Endodermal cell (in vitro differentiated cells): ENCODE results near the gene ATP1B2. TPM values are rescaled to one million over a fixed set of nuclear protein-coding genes. Genes with fewer than 3 reads are reported as not detected.
A peak's percentile ranks its signal among the peaks of the same experiment; 100 is the strongest.

Source experiments
- DNase-seq: peaks from one replicate; pipeline ENCODE4 v3.0.0-alpha.2; 2017
- H3K27ac ChIP-seq: 2 replicates; pipeline ENCODE4 v1.5.1; 2013; ENCODE audit warnings: mild to moderate bottlenecking, low read depth, low read length, moderate library complexity
- H3K27me3 ChIP-seq: 2 replicates; pipeline ENCODE4 v1.6.1; 2013; ENCODE audit warnings: mild to moderate bottlenecking, low read length, moderate library complexity; ENCODE audit not compliant: insufficient read depth, control insufficient read depth, poor library complexity, severe bottlenecking
- H3K36me3 ChIP-seq: 2 replicates; pipeline ENCODE4 v1.7.0; 2013; ENCODE audit warnings: mild to moderate bottlenecking, low read length, moderate library complexity; ENCODE audit not compliant: control insufficient read depth, insufficient read depth
- H3K4me1 ChIP-seq: one replicate; pipeline ENCODE4 v1.7.0; 2013; ENCODE audit warnings: low read length; ENCODE audit not compliant: control insufficient read depth, insufficient read depth
- H3K4me3 ChIP-seq: 2 replicates; pipeline ENCODE4 v1.5.1; 2013; ENCODE audit warnings: mild to moderate bottlenecking, low read length, moderate library complexity
- H3K9ac ChIP-seq: 2 replicates; pipeline ENCODE4 v1.6.1; 2013; ENCODE audit warnings: mild to moderate bottlenecking, low read length, moderate library complexity; ENCODE audit not compliant: poor library complexity, severe bottlenecking; ENCODE audit errors: extremely low read depth
- H3K9me3 ChIP-seq: 2 replicates; pipeline ENCODE4 v1.6.1; 2013; ENCODE audit warnings: mild to moderate bottlenecking, low read length, moderate library complexity; ENCODE audit not compliant: control insufficient read depth
- H3K27ac Mint-ChIP-seq: 2 replicates; pipeline ENCODE4 v1.8.0; 2020; ENCODE audit warnings: mixed read lengths
- H3K27me3 Mint-ChIP-seq: 2 replicates; pipeline ENCODE4 v1.8.0; 2021; ENCODE audit warnings: mild to moderate bottlenecking, mixed read lengths; ENCODE audit not compliant: insufficient read depth
- H3K36me3 Mint-ChIP-seq: 2 replicates; pipeline ENCODE4 v1.8.0; 2020; ENCODE audit warnings: low read depth, mixed read lengths
- H3K4me1 Mint-ChIP-seq: 2 replicates; pipeline ENCODE4 v1.8.0; 2020; ENCODE audit warnings: mixed read lengths
- H3K4me3 Mint-ChIP-seq: 2 replicates; pipeline ENCODE4 v1.8.0; 2020; ENCODE audit warnings: mild to moderate bottlenecking, moderate library complexity, mixed read lengths
- H3K9me3 Mint-ChIP-seq: 2 replicates; pipeline ENCODE4 v1.8.0; 2020; ENCODE audit warnings: mild to moderate bottlenecking, mixed read lengths
- WGBS, 2 experiments: methylation state at CpG; one replicate each; pipeline versions ENCODE4 v1.1.5 to v1.1.7; 2013; ENCODE audit warnings: missing lambda C conversion rate in 2 of 2, mixed read lengths in 1 of 2; ENCODE audit not compliant: insufficient coverage in 1 of 2, insufficient read length in 1 of 2; 5-methylcytosine and 5-hydroxymethylcytosine counted together
- total RNA-seq, 2 donors: library from RNA; stranded (reverse); fragmentation: NEBNext Ultra II Directional in 1 of 2; extraction: Animal tissue kit (Norgen Biotek cat#: 25700) in 1 of 2; gene quantifications; 2 replicates in 1 of 2; 3 replicates in 1 of 2; pipeline ENCODE4 v1.2.1, GENCODE V29; 2021
- TF ChIP-seq, protein P1 (sequence below): fragments of 200-600 bp; sonication (generic); conservative IDR thresholded peaks from 2 replicates; pipeline ENCODE4 v1.5.0; 2021; ENCODE audit warnings: antibody characterized with exemption, mild to moderate bottlenecking

The ATP1B2 gene
- total RNA-seq, 2 donors from 2014 or later: 6.4 to 7.5 TPM

DNA sequence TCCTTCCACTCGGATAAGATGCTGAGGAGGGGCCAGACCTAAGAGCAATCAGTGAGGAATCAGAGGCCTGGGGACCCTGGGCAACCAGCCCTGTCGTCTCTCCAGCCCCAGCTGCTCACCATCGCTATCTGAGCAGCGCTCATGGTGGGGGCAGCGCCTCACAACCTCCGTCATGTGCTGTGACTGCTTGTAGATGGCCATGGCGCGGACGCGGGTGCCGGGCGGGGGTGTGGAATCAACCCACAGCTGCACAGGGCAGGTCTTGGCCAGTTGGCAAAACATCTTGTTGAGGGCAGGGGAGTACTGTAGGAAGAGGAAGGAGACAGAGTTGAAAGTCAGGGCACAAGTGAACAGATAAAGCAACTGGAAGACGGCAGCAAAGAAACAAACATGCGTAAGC, 24.2 kb downstream of the ATP1B2 start:
- Mint-ChIP-seq H3K4me1 (peaks cover 15% of the 10 kb centered on the region), H3K27ac (no peak overlapping the region), H3K36me3 (peaks cover 51% of the 10 kb centered on the region), H3K9me3 (peaks cover 4% of the 10 kb centered on the region), H3K27me3 (no peaks in the 10 kb centered on the region), H3K4me3 (no peak overlapping the region)
- Histone ChIP-seq H3K4me1 (no peaks in the 10 kb centered on the region), H3K4me3 (no peak overlapping the region), H3K27ac (no peak overlapping the region), H3K9ac (no peak overlapping the region), H3K27me3 (no peaks in the 10 kb centered on the region), H3K9me3 (peaks cover 13% of the 10 kb centered on the region), H3K36me3 (peaks cover 35% of the 10 kb centered on the region)
- 88 to 89% methylated on average over 12 to 14 of the region's 14 CpGs for WGBS, 2 experiments
- no peak for DNase-seq
- TF ChIP-seq, protein P1, sequence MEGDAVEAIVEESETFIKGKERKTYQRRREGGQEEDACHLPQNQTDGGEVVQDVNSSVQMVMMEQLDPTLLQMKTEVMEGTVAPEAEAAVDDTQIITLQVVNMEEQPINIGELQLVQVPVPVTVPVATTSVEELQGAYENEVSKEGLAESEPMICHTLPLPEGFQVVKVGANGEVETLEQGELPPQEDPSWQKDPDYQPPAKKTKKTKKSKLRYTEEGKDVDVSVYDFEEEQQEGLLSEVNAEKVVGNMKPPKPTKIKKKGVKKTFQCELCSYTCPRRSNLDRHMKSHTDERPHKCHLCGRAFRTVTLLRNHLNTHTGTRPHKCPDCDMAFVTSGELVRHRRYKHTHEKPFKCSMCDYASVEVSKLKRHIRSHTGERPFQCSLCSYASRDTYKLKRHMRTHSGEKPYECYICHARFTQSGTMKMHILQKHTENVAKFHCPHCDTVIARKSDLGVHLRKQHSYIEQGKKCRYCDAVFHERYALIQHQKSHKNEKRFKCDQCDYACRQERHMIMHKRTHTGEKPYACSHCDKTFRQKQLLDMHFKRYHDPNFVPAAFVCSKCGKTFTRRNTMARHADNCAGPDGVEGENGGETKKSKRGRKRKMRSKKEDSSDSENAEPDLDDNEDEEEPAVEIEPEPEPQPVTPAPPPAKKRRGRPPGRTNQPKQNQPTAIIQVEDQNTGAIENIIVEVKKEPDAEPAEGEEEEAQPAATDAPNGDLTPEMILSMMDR: no peak

DNA sequence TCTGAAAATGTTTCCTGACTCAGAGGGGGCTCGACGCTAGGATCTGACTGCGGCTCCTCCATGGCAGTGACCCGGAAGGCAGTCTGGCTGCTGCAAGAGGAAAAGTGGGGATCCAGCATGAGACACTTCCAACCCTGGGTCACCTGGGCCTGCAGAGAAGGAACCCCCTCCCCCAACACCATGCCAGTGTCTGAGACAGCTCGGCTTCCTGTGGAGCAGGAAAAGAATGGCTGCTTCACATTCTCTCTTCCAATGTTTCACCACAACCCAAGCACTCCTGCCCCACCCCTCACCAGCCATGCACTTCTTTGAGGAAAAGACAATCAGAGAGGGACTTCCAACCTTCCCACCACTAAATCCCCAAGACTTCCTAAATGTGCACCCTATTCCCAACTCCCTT, 25.8 kb downstream of the ATP1B2 start:
- peaks cover 13% of the 10 kb centered on the region for H3K9me3 ChIP-seq
- peak overlapping the region; percentile 64 for H3K27ac Mint-ChIP-seq
- WGBS, 2 experiments: 70 to 87% methylated on average over 4 to 5 of the region's 5 CpGs
- H3K4me1 Mint-ChIP-seq: peaks cover 15% of the 10 kb centered on the region
- no peaks in the 10 kb centered on the region for H3K27me3 Mint-ChIP-seq
- TF ChIP-seq, protein P1: no peak
- H3K4me3 Mint-ChIP-seq: peak overlapping the region; percentile 39
- no peak overlapping the region for H3K4me3 ChIP-seq
- no peaks in the 10 kb centered on the region for H3K4me1 ChIP-seq
- peaks cover 41% of the 10 kb centered on the region for H3K36me3 Mint-ChIP-seq
- no peaks in the 10 kb centered on the region for H3K27me3 ChIP-seq
- peaks cover 4% of the 10 kb centered on the region for H3K9me3 Mint-ChIP-seq
- no peak overlapping the region for H3K27ac ChIP-seq
- no peak overlapping the region for H3K9ac ChIP-seq
- peaks cover 29% of the 10 kb centered on the region for H3K36me3 ChIP-seq
- peak; percentile 82 for DNase-seq

DNA sequence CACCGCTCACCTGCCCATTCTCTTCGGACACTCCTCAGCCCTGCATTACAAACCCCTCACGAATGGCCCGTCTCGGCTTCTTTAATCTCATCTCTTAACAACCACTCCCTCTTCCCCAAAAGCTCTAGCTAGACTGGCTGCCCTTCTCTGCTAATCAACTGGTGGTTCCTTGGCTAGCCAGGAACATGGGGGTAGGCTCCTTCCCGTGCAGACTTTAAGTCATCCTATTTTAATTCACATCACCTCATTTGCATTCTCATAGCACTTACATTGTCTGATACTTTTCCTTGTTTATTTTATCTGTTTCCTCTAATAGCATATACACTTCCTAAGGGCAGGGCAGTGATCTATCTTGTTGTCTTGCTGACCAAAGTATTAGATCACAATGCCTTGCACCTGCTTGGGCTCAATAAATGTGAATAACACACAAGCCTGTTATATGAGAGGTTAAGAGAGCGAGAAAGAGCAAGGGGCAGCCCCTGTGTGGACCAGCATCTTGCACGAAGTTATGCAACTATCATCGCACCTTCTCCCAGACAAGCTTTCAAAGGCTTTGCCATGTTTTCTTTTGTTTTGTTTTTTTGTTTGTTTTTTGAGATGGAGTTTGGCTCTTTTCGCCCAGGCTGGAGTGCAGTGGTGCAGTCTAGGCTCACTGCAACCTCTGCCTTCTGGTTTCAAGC, 26.8 kb downstream of the ATP1B2 start:
- Mint-ChIP-seq H3K36me3 (peaks cover 37% of the 10 kb centered on the region), H3K4me3 (peak overlapping the region; percentile 39), H3K4me1 (peaks cover 15% of the 10 kb centered on the region), H3K27me3 (no peaks in the 10 kb centered on the region), H3K27ac (peak overlapping the region; percentile 89), H3K9me3 (peaks cover 4% of the 10 kb centered on the region)
- no peaks in the 10 kb centered on the region for H3K4me1 ChIP-seq
- no peak overlapping the region for H3K9ac ChIP-seq
- WGBS, 2 experiments: 38 to 59% methylated on average over 6 to 10 of the region's 10 CpGs
- TF ChIP-seq, protein P1: no peak
- H3K4me3 ChIP-seq: no peak overlapping the region
- peak; percentile 80 for DNase-seq
- H3K27ac ChIP-seq: no peak overlapping the region
- H3K9me3 ChIP-seq: peaks cover 13% of the 10 kb centered on the region
- peaks cover 29% of the 10 kb centered on the region for H3K36me3 ChIP-seq
- no peaks in the 10 kb centered on the region for H3K27me3 ChIP-seq
